HEK293 (cell line): Measurements from ENCODE around the gene L3MBTL3.

ENCODE experiments used
- CTCF ChIA-PET: fragments of 350-600 bp; formaldehyde crosslinking; extraction: SDS; loops from one replicate; lab custom pipeline; 2021; ENCODE audit warnings: antibody characterized with exemption; lab: Yijun Ruan, JAX
- POLR2A ChIA-PET: fragments of 300-600 bp; formaldehyde crosslinking; extraction: SDS; loops from one replicate; lab custom pipeline; 2020; ENCODE audit warnings: antibody characterized with exemption, inconsistent platforms; lab: Yijun Ruan, JAX
- H3K27ac ChIP-seq: fragments of 200-500 bp; sonication (Bioruptor generic); 2 replicates; pipeline ENCODE4 v1.5.1; 2014; ENCODE audit warnings: low read depth, low read length, control low read depth, inconsistent platforms; ENCODE audit errors: extremely low read depth
- H3K36me3 ChIP-seq, 2 experiments: fragments of 200-500 bp in 1 of 2; sonication (Bioruptor generic) in 1 of 2; 1 replicate in 1 of 2; 2 replicates in 1 of 2; pipeline ENCODE4 v1.5.1; 2014 to 2017; ENCODE audit warnings: inconsistent platforms in 2 of 2, low read length in 2 of 2; ENCODE audit not compliant: control insufficient read depth in 2 of 2, insufficient read depth in 1 of 2
- H3K4me1 ChIP-seq: fragments of 200-500 bp; sonication (Bioruptor generic); 2 replicates; pipeline ENCODE4 v1.5.1; 2014; ENCODE audit warnings: mild to moderate bottlenecking, low read length, inconsistent platforms; ENCODE audit not compliant: control insufficient read depth, insufficient read depth
- H3K4me3 ChIP-seq: 2 replicates; pipeline ENCODE4 v1.5.1; 2011; ENCODE audit warnings: low read depth, mild to moderate bottlenecking, control low read depth, low read length, moderate library complexity
- H3K9me3 ChIP-seq: fragments of 200-500 bp; sonication (Bioruptor generic); 2 replicates; pipeline ENCODE4 v1.5.1; 2014; ENCODE audit warnings: low read depth, low read length, inconsistent platforms; ENCODE audit not compliant: control insufficient read depth, insufficient read depth
- GLI4 ChIP-seq: fragments of 450-650 bp; formaldehyde crosslinking; IDR thresholded peaks from 2 replicates; pipeline ENCODE4 v1.5.1; 2016; ENCODE audit warnings: missing biosample characterization, missing genetic modification characterization
- HOXD13 ChIP-seq: sonication (generic); formaldehyde crosslinking; IDR thresholded peaks from 2 replicates; pipeline ENCODE4 v1.8.0; 2022; ENCODE audit warnings: missing genetic modification reagents, borderline replicate concordance
- OSR2 ChIP-seq: fragments of 450-650 bp; formaldehyde crosslinking; IDR thresholded peaks from 2 replicates; pipeline ENCODE4 v1.5.1; 2016; ENCODE audit warnings: missing biosample characterization, missing genetic modification characterization
- PATZ1 ChIP-seq: fragments of 450-650 bp; formaldehyde crosslinking; IDR thresholded peaks from 2 replicates; pipeline ENCODE4 v1.5.1; 2016; ENCODE audit warnings: missing biosample characterization, missing genetic modification characterization
- PRDM10 ChIP-seq: fragments of 450-650 bp; formaldehyde crosslinking; IDR thresholded peaks from 2 replicates; pipeline ENCODE4 v1.5.1; 2016; ENCODE audit warnings: missing biosample characterization, missing genetic modification characterization
- SCRT1 ChIP-seq: fragments of 450-650 bp; formaldehyde crosslinking; IDR thresholded peaks from 2 replicates; pipeline ENCODE4 v1.5.1; 2016; ENCODE audit warnings: missing biosample characterization, missing genetic modification characterization, borderline replicate concordance
- ZBTB11 ChIP-seq: fragments of 450-650 bp; formaldehyde crosslinking; conservative IDR thresholded peaks from 2 replicates; pipeline ENCODE4 v1.5.1; 2016; ENCODE audit warnings: low read depth, missing biosample characterization, missing genetic modification characterization
- ZIC2 ChIP-seq: fragments of 450-650 bp; formaldehyde crosslinking; IDR thresholded peaks from 2 replicates; pipeline ENCODE4 v1.5.1; 2016; ENCODE audit warnings: missing biosample characterization, missing genetic modification characterization
- ZNF138 ChIP-seq: fragments of 450-650 bp; formaldehyde crosslinking; IDR thresholded peaks from 2 replicates; pipeline ENCODE4 v1.5.1; 2016; ENCODE audit warnings: missing biosample characterization, missing genetic modification characterization, borderline replicate concordance
- ZNF221 ChIP-seq: fragments of 450-650 bp; formaldehyde crosslinking; IDR thresholded peaks from 2 replicates; pipeline ENCODE4 v1.5.1; 2017; ENCODE audit warnings: missing biosample characterization, missing genetic modification characterization, borderline replicate concordance
- ZNF24 ChIP-seq: fragments of 450-650 bp; formaldehyde crosslinking; IDR thresholded peaks from 2 replicates; pipeline ENCODE4 v1.5.1; 2016; ENCODE audit warnings: missing biosample characterization, missing genetic modification characterization
- ZNF26 ChIP-seq: fragments of 450-650 bp; formaldehyde crosslinking; IDR thresholded peaks from 2 replicates; pipeline ENCODE4 v1.5.1; 2016; ENCODE audit warnings: missing biosample characterization, missing genetic modification characterization
- ZNF341 ChIP-seq: fragments of 450-650 bp; formaldehyde crosslinking; IDR thresholded peaks from 2 replicates; pipeline ENCODE4; 2016; ENCODE audit warnings: low read depth, missing biosample characterization, missing genetic modification characterization
- ZNF366 ChIP-seq: fragments of 450-650 bp; formaldehyde crosslinking; conservative IDR thresholded peaks from 2 replicates; pipeline ENCODE4 v1.5.1; 2016; ENCODE audit warnings: missing biosample characterization, missing genetic modification characterization
- ZNF513 ChIP-seq: fragments of 450-650 bp; IDR thresholded peaks from 2 replicates; pipeline ENCODE4 v1.5.1; 2018; ENCODE audit warnings: missing biosample characterization, missing genetic modification characterization
- ZNF521 ChIP-seq: fragments of 450-650 bp; formaldehyde crosslinking; IDR thresholded peaks from 2 replicates; pipeline ENCODE4 v1.5.1; 2017; ENCODE audit warnings: missing biosample characterization, mild to moderate bottlenecking, missing genetic modification characterization
- ZNF555 ChIP-seq: fragments of 450-650 bp; formaldehyde crosslinking; conservative IDR thresholded peaks from 2 replicates; pipeline ENCODE4 v1.5.1; 2017; ENCODE audit warnings: missing biosample characterization, mild to moderate bottlenecking, missing genetic modification characterization, inconsistent platforms
- ZNF580 ChIP-seq: fragments of 450-650 bp; formaldehyde crosslinking; IDR thresholded peaks from 2 replicates; pipeline ENCODE4 v1.5.1; 2016; ENCODE audit warnings: missing biosample characterization, missing genetic modification characterization
- ZNF596 ChIP-seq: fragments of 450-650 bp; IDR thresholded peaks from 2 replicates; pipeline ENCODE4 v1.5.0; 2018; ENCODE audit warnings: missing biosample characterization, mild to moderate bottlenecking, missing genetic modification characterization, moderate library complexity
- ZNF660 ChIP-seq: fragments of 450-650 bp; IDR thresholded peaks from 2 replicates; pipeline ENCODE4 v1.5.1; 2018; ENCODE audit warnings: missing biosample characterization, mild to moderate bottlenecking, missing genetic modification characterization
- ZSCAN30 ChIP-seq: fragments of 450-650 bp; IDR thresholded peaks from 2 replicates; pipeline ENCODE4 v1.5.1; 2018; ENCODE audit warnings: missing biosample characterization, mild to moderate bottlenecking, missing genetic modification characterization, moderate library complexity

Gene L3MBTL3

GRCh38 chr6:130037207-130037811 is 18.9 kb downstream of the L3MBTL3 start:
- CTCF ChIA-PET: interaction anchor here (0.6 to 2.3 kb wide), 11 partner anchors 10 to 1057 kb away, joined by 3 to 6 read pairs (median 4); no protein-coding TSS in a partner anchor
- Histone ChIP-seq H3K9me3 (no peaks in the 10 kb centered on the region), H3K4me3 (no peak overlapping the region), H3K36me3 (no peaks in the 10 kb centered on the region), H3K4me1 (peaks cover 17% of the 10 kb centered on the region)
- POLR2A ChIA-PET: interaction anchor here (0.7 kb wide), 1 partner anchor 21 kb away, joined by 3 read pairs; no protein-coding TSS in a partner anchor
- no peak for TF ChIP-seq PRDM10 (tag by site-specific recombination)
- TF ChIP-seq ZNF26 (tag by site-specific recombination): no peak
- TF ChIP-seq ZNF221: no peak
- no peak for TF ChIP-seq SCRT1 (tag by site-specific recombination)
- no peak for TF ChIP-seq ZNF596 (tag by site-specific recombination)
- no peak for TF ChIP-seq ZBTB11
- TF ChIP-seq HOXD13 (CRISPR knock-in tag): no peak
- no peak for TF ChIP-seq ZSCAN30 (tag by site-specific recombination)
- no peak for TF ChIP-seq ZNF580
- no peak for TF ChIP-seq ZNF366
- no peak for TF ChIP-seq ZNF521
- TF ChIP-seq, all 188 proteins: peak for 0
- no peak overlapping the region for H3K27ac ChIP-seq

GRCh38 chr6:130041594-130041993 is 23.2 kb downstream of the L3MBTL3 start:
- Histone ChIP-seq H3K9me3 (no peaks in the 10 kb centered on the region), H3K4me3 (no peak overlapping the region), H3K4me1 (no peaks in the 10 kb centered on the region), H3K36me3 (peaks cover 0 to 4% of the 10 kb centered on the region in 2 experiments; a peak in 1 of 3 replicates), H3K27ac (no peak overlapping the region)
- ChIA-PET POLR2A (no interaction called here), CTCF (interaction anchor here (1.0 kb wide), 1 partner anchor 241 kb away, joined by 3 read pairs; no protein-coding TSS in a partner anchor)
- no peak for TF ChIP-seq ZNF138 (tag by site-specific recombination)
- TF ChIP-seq ZNF24 (tag by site-specific recombination): no peak
- no peak for TF ChIP-seq PATZ1
- no peak for TF ChIP-seq GLI4 (tag by site-specific recombination)
- TF ChIP-seq OSR2 (tag by site-specific recombination): no peak
- TF ChIP-seq ZNF341 (tag by site-specific recombination): no peak
- no peak for TF ChIP-seq ZNF660 (tag by site-specific recombination)
- no peak for TF ChIP-seq ZNF513 (tag by site-specific recombination)
- TF ChIP-seq ZNF555: no peak
- TF ChIP-seq ZIC2 (tag by site-specific recombination): no peak
